GM12874 (cell line): Measurements from ENCODE around the gene LRRN2.

Experiments
- CTCF ChIP-seq: IDR thresholded peaks from 2 replicates; pipeline ENCODE4 v1.5.1; 2011; ENCODE audit warnings: low read depth, mild to moderate bottlenecking, control low read depth, low read length, moderate library complexity; ENCODE audit not compliant: insufficient read depth

LRRN2 gene

GRCh38 chr1:204643503-204643902 lies 42.0 kb downstream of the LRRN2 start:
- TF ChIP-seq CTCF: no peak

GRCh38 chr1:204641936-204642335 lies 43.6 kb downstream of the LRRN2 start:
- no peak for TF ChIP-seq CTCF

GRCh38 chr1:204641455-204641854 lies 44.1 kb downstream of the LRRN2 start:
- no peak for TF ChIP-seq CTCF

GRCh38 chr1:204640578-204640977 lies 45.0 kb downstream of the LRRN2 start:
- no peak for TF ChIP-seq CTCF

- no peak for TF ChIP-seq CTCF
Observed at GRCh38 chr1:204634260-204634910, 51.2 kb downstream of the LRRN2 start.

- no peak for TF ChIP-seq CTCF
Observed at GRCh38 chr1:204633665-204634064, 51.9 kb downstream of the LRRN2 start.

GRCh38 chr1:204630132-204630905 lies 55.2 kb downstream of the LRRN2 start:
- no peak for TF ChIP-seq CTCF
